Activated naive CD4-positive, alpha-beta T cell treated with anti-CD3 and anti-CD28 coated beads for 36 hours (primary cell): Measurements from ENCODE around the gene FAM98C. TPM values are rescaled to one million over a fixed set of nuclear protein-coding genes. Genes with fewer than 3 reads are reported as not detected.

ENCODE experiments used
- CTCF ChIA-PET: fragments of 350-600 bp; sonication (Branson Sonifier 250); formaldehyde crosslinking; loops from one replicate; lab custom pipeline; 2021; ENCODE audit warnings: antibody characterized with exemption; lab: Charles Lee
- DNase-seq: peaks from one replicate; pipeline ENCODE4 v3.0.0-alpha.2; 2020
- H3K27ac Mint-ChIP-seq: one replicate; pipeline ENCODE4 v1.8.0; 2021; ENCODE audit warnings: mild to moderate bottlenecking, mixed read lengths
- H3K27me3 Mint-ChIP-seq: one replicate; pipeline ENCODE4 v1.8.0; 2021; ENCODE audit warnings: low read depth, mixed read lengths
- H3K36me3 Mint-ChIP-seq: one replicate; pipeline ENCODE4 v1.8.0; 2021; ENCODE audit warnings: low read depth, mixed read lengths
- H3K4me1 Mint-ChIP-seq: one replicate; pipeline ENCODE4 v1.8.0; 2021; ENCODE audit warnings: low read depth, mixed read lengths
- H3K4me3 Mint-ChIP-seq: one replicate; pipeline ENCODE4 v1.8.0; 2021; ENCODE audit warnings: mild to moderate bottlenecking, moderate library complexity, mixed read lengths
- H3K9me3 Mint-ChIP-seq: one replicate; pipeline ENCODE4 v1.8.0; 2021; ENCODE audit warnings: mixed read lengths
- intact Hi-C: fragments of 100-400 bp; cut with micrococcal nuclease; formaldehyde crosslinking; loops from one replicate; pipeline ENCODE4 v1.15.1; 2023
- total RNA-seq, 2 experiments: library from RNA; stranded (reverse); gene quantifications; one replicate each; pipeline ENCODE4 v1.2.3, GENCODE V29; 2021

The FAM98C gene
- total RNA-seq, 2 experiments from 2014 or later: 21.5 to 27.0 TPM

DNA sequence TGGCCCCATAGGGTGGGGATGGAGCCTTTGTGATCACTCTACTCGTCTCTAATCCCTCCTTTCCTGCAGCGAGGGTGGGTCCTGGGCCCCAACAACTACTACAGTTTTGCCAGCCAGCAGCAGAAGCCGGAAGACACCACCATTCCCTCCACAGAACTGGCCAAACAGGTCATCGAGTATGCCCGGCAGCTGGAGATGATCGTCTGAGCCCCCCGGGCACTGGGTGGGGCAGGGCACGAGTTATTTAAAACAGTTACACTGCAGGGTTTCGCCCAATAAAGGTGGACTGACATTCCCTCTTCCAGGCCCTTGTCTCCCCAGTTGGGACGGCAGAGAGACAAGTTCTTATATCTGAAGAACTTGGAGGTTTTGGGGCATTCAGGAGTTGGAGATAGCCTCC, 19.7 kb upstream of the FAM98C start:
- no peak overlapping the region for H3K4me3 Mint-ChIP-seq
- H3K9me3 Mint-ChIP-seq: no peaks in the 10 kb centered on the region
- intact Hi-C loops: loop anchor here (10.0 kb wide), 1 partner anchor 478 kb away; the partner anchor contains the start of genes SIPA1L3 and WDR87
- peaks cover 57% of the 10 kb centered on the region for H3K36me3 Mint-ChIP-seq
- H3K27me3 Mint-ChIP-seq: peaks cover 7% of the 10 kb centered on the region
- H3K4me1 Mint-ChIP-seq: peaks cover 22% of the 10 kb centered on the region
- DNase-seq: no peak
- CTCF ChIA-PET: no interaction called here
- no peak overlapping the region for H3K27ac Mint-ChIP-seq

DNA sequence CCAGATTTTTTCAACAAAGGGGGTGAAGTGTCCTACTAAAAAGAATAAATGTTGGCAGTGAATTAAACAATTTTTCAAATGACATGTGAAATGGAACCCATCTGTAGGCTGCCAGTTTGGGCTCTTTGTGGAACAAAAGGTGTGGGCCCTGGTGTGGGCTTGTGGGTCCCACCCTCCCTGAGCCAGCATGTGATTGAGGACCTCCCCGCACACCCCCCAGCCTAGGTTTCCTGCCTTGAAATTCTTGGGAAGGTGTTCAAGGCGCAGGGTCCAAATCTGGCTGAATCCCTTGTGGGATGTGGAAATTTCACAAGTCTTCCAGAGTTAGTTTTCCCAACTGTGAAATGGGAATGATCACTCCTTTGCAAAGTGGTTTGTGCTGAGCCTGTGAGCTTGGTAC, 19.1 kb upstream of the FAM98C start:
- H3K4me3 Mint-ChIP-seq: no peak overlapping the region
- peaks cover 19% of the 10 kb centered on the region for H3K4me1 Mint-ChIP-seq
- no peaks in the 10 kb centered on the region for H3K9me3 Mint-ChIP-seq
- H3K36me3 Mint-ChIP-seq: peaks cover 52% of the 10 kb centered on the region
- no peak for DNase-seq
- H3K27me3 Mint-ChIP-seq: peaks cover 8% of the 10 kb centered on the region
- H3K27ac Mint-ChIP-seq: no peak overlapping the region
- intact Hi-C loops: loop anchor here (10.0 kb wide), 1 partner anchor 479 kb away; the partner anchor contains the start of genes SIPA1L3 and WDR87
- CTCF ChIA-PET: no interaction called here

DNA sequence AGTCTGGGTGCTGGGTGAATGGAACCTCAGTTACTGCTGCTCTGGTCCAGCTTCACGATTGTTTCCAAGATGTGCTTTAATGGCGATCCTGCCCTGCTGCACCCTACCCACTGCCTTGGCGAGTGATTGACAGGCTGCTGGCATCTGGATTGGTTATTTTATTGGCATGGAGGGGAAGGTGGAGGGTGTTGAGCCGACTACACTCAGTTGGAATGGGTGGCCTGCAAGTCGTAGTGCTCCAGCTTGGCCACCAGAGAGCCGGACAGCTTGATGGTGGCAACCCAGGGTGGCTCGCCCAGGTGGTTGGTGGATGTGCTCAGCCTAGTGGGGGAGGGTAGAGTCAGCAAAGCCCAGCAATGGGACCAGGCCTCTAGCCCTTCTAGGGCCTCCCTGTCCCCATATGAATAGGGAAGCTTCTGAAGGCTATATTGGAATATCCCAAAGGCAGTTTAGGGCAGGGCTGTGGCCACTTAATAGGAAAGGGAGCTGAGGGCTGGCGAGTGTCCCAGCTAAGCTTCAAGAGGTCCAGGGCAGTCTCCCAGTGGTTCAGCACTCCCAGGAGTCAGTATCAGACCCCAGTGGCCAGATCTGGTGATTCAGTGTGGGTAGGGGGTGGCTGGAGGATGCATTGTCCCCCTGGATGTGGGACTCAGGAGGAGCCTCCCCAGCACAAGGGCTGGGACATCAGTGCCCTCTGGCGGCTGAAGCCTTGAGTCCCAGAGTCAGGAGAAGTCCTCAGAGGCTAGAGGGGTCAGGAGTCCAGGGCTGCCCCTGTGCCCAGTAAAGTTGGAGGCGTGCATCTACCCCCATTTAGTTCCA, 18.5 kb upstream of the FAM98C start:
- Mint-ChIP-seq H3K4me3 (no peak overlapping the region), H3K4me1 (peaks cover 22% of the 10 kb centered on the region), H3K9me3 (no peaks in the 10 kb centered on the region), H3K27ac (no peak overlapping the region), H3K27me3 (peaks cover 10% of the 10 kb centered on the region), H3K36me3 (peaks cover 45% of the 10 kb centered on the region)
- CTCF ChIA-PET: interaction anchor here (1.1 kb wide), 1 partner anchor 19 kb away, joined by 4 read pairs; the partner anchor contains the start of gene FAM98C
- intact Hi-C loops: loop anchor here (10.0 kb wide), 1 partner anchor 480 kb away; the partner anchor contains the start of genes SIPA1L3 and WDR87
- DNase-seq: no peak

DNA sequence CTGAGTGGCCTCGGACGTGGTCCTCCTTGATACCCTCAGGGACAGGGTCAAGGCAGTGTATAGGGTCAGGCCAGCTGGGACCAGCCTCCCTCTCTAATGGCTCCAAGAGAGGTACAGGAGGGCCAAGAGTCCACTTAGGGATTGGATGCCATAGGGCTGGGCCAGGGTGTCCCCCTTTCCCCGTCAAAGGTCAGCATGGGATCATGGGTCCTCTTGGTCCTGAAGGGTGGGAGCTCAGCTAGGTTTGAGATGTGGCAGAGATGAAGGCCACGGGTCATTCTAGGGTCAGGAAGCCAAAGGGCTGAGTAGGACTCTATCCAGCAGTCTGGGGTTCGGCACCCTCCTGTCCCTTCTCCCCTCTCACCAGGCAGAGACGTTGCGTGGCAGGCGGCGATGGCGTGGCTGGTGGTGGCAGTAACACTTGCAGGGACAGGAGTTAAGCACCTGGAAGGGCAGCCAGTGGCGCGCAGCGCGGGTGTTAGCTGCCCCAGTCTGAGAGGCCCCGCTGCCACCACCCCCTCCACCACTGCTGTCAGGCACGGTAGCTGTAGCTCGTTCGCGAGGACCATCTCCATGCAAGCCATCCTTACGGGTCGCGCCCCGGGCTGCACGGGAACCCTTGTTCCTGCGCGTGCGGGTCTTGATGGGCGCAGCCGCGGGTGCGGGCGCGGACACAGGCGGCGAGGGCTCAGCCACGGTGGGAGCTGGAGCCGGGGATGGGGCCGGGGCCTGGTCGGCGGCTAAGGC, 17.7 kb upstream of the FAM98C start:
- no peak overlapping the region for H3K27ac Mint-ChIP-seq

DNA sequence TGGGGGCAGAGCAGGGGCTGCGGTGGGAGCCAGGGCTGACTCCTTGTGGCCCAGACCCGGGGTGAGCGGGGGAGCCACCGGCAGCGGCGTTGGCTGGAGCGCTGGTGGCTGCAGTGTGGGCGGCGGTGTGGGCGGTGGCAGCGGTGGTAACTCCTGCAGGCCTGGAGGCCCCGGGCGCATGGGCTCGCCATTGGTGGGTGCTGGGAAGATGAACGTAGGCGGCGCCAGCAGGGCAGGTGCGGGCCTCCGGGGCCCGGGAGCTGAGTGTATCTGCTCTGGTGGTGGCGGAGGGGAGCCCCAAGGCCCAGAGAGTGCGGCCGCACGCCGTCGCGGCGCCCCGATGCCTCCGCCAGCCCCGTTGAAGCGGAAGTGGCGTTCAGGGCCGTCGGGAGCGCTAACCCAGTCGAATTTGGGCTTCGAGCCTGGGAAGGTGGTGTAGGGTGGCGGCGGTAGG, 17.1 kb upstream of the FAM98C start:
- H3K27me3 Mint-ChIP-seq: peaks cover 16% of the 10 kb centered on the region
- peaks cover 22% of the 10 kb centered on the region for H3K4me1 Mint-ChIP-seq
- CTCF ChIA-PET: no interaction called here
- intact Hi-C loops: loop anchor here (10.0 kb wide), 1 partner anchor 481 kb away; the partner anchor contains the start of genes SIPA1L3 and WDR87
- no peak overlapping the region for H3K4me3 Mint-ChIP-seq
- no peak overlapping the region for H3K27ac Mint-ChIP-seq
- no peaks in the 10 kb centered on the region for H3K9me3 Mint-ChIP-seq
- H3K36me3 Mint-ChIP-seq: peaks cover 35% of the 10 kb centered on the region
- DNase-seq: peak; percentile 47

More for the DNA sequence above, 17.7 kb upstream of the FAM98C start:
- Mint-ChIP-seq H3K36me3 (peaks cover 39% of the 10 kb centered on the region), H3K4me1 (peaks cover 22% of the 10 kb centered on the region), H3K27me3 (peaks cover 16% of the 10 kb centered on the region), H3K4me3 (no peak overlapping the region), H3K9me3 (no peaks in the 10 kb centered on the region)
- intact Hi-C loops: loop anchor here (10.0 kb wide), 1 partner anchor 480 kb away; the partner anchor contains the start of genes SIPA1L3 and WDR87
- CTCF ChIA-PET: interaction anchor here (0.6 to 1.1 kb wide), 3 partner anchors 18 to 65 kb away, joined by 3 to 4 read pairs (median 3); partner anchors contain the start of gene FAM98C
- DNase-seq: no peak

DNA sequence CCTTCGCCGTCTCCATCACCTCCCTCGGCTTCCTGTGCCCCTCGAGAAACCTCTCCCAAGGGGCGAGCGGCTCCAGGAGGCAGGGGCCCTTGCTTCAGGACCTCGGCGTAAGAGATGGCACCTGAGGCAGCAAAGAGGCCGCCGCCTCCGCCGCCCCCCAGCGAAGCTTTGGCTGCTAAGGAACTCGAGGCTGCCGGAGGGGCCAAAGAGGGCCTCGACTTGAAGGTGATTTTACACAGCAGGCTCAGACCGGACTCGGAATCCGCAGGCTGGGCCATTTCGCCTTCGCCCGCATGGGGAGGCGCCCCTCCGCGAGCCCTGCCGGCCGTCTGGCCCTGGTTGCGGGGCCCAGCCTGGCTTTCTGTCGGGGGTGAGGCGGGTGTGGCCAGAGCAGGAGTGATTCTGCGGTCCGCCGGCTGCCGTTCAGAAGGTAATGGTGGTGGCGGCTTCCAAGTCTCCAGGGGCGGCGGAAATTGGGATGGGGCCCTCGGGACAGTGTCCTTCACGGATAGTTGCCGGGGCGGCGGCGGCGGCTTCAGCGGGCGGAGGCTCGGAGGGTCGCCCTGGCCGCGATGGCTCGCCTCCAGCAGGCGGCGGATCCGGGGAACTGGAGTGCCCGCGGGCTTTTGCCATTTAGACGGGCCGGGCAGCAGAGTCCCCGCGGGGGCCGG, 16.5 kb upstream of the FAM98C start:
- peaks cover 18% of the 10 kb centered on the region for H3K27me3 Mint-ChIP-seq
- H3K27ac Mint-ChIP-seq: no peak overlapping the region
- peaks cover 22% of the 10 kb centered on the region for H3K4me1 Mint-ChIP-seq
- no peaks in the 10 kb centered on the region for H3K9me3 Mint-ChIP-seq
- no peak overlapping the region for H3K4me3 Mint-ChIP-seq
- H3K36me3 Mint-ChIP-seq: peaks cover 30% of the 10 kb centered on the region
- DNase-seq: no peak
- CTCF ChIA-PET: no interaction called here
- intact Hi-C loops: loop anchor here (10.0 kb wide), 1 partner anchor 482 kb away; the partner anchor contains the start of genes SIPA1L3 and WDR87

DNA sequence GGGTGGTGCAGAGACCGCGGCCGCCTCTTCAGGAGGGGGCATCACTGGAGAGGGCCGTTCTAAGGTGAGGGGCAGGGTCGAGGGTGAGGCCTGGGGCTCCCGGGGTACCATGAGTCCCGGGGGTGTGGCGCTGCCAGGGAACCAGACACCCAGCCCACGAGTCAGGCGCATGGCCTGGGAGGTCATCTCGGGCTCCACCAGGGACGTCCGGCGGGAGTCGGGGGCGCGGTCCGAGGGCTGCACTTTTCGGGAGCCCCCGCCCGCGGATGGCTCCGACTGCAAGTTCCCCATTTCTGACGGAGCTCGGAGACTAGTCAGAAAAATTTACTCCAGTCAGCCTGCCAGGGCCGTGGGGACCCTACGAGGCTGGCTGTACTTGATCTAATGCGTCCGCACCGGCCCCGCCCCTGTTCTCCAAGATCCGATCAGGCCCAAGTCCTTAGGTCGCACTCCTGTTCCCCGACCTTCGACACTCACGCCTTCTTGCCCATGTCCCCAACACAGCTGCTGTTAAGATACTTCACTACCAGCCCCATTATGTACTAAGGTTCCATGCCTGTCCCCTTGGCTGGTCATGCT, 15.8 kb upstream of the FAM98C start:
- H3K36me3 Mint-ChIP-seq: peaks cover 24% of the 10 kb centered on the region

DNA sequence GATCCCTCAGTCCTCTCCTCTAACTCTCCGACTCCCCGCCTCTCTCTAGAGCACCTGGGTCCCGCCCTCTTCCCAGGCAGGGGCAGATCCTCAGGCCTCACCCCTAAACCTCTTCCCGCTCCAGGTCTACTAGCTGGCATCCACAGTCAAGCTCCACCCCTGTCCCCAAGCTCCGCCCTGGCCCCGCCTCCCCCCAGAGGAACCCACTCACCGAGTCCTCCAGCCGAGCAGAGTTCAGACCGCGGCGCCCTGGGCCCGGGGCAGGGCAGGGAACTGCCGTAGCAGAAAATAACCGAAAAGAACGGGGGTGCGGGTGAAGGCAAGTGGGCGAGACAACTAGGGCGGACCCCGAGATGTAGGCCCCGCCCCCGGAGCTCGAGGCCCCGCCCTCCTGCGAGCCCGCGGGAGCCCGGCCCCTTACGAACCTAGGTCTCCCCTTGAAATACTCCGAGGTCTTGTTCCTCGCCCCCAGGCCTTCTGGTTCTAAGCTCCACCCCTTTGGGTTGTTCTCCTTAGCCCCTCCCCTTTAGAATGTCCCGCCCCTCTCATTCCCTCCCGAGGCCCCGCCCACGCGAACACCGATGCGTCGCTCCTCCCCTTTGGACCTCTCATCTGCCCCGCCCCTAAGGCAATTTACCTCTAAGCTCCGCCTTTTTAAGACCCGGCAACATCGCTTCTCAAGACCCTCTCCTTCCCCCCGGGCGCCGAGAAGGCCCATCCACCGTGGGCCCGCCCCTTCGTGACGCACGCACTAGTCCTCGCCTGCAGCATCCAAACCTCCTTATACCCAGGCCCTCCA, 15.1 kb upstream of the FAM98C start, which contains the start of gene GGN:
Gene GGN (minus strand): TSS at position 485 of the 799 bp plus-strand sequence. CDS start 773 bp downstream, outside the sequence.
- H3K4me1 Mint-ChIP-seq: peaks cover 22% of the 10 kb centered on the region
- peak within 1 kb of the TSS; percentile 78 for H3K4me3 Mint-ChIP-seq
- DNase-seq: peak; percentile 87
- peaks cover 18% of the 10 kb centered on the region for H3K27me3 Mint-ChIP-seq
- intact Hi-C loops: loop anchor here (1.0 to 10.0 kb wide), 5 partner anchors 8 to 483 kb away; partner anchors contain the start of genes PSMD8, SIPA1L3 and WDR87
- H3K27ac Mint-ChIP-seq: no peak within 1 kb of the TSS
- CTCF ChIA-PET: interaction anchor here (0.6 to 1.2 kb wide), 2 partner anchors 13 to 15 kb away, joined by 3 to 4 read pairs; partner anchors contain the start of genes FAM98C and PSMD8
- H3K9me3 Mint-ChIP-seq: no peaks in the 10 kb centered on the region
- H3K36me3 Mint-ChIP-seq: peaks cover 18% of the 10 kb centered on the region

More for the DNA sequence above, 15.8 kb upstream of the FAM98C start:
- CTCF ChIA-PET: interaction anchor here (0.6 to 1.2 kb wide), 2 partner anchors 13 to 16 kb away, joined by 3 to 4 read pairs; partner anchors contain the start of genes FAM98C and PSMD8
- peak overlapping the region; percentile 78 for H3K4me3 Mint-ChIP-seq
- peaks cover 22% of the 10 kb centered on the region for H3K4me1 Mint-ChIP-seq
- H3K27ac Mint-ChIP-seq: no peak overlapping the region
- peaks cover 18% of the 10 kb centered on the region for H3K27me3 Mint-ChIP-seq
- intact Hi-C loops: loop anchor here (1.0 to 10.0 kb wide), 5 partner anchors 8 to 482 kb away; partner anchors contain the start of genes PSMD8, SIPA1L3 and WDR87
- DNase-seq: no peak
- no peaks in the 10 kb centered on the region for H3K9me3 Mint-ChIP-seq

DNA sequence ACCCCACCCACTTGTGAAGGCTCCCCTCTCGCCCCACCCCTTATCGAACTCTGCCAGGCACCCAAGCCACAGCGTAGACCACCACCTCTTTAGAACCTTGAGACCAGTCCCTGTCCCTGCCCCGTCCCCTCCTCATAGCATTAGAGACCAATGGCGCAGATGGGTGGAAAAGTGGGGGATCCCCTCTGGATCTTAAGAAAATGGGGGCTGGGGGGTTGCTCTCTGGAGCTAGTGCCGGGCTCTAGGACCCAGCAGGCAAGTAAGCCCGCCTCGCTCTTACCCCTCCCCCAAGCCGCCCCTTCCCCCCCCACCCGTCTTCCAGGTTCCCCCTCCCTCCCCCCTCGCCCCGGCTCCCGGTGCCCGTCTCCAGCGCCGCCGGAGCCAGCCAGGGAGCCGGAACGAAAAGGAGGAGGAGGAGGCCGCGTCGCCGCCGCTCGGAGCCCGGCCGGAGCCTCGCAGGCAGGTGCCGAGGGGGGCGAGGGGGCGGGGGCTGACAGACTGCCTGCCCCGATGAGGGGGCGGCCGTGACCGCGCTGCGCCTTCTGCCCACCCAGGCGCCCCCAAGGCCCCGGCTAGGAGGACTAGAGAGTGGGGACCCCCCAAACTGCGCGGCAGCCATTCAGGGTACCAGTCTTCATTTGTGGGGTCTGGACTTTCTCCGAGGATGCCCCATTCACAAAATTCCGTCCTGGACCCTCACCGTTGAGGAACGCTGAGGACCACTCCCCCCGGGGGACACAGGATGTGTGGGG, 14.4 kb upstream of the FAM98C start, which contains the start of gene SPRED3:
Gene SPRED3 (plus strand): TSS at position 349 of the 752 bp plus-strand sequence. CDS start 1,606 bp downstream, outside the sequence.
- intact Hi-C loops: loop anchor here (10.0 kb wide), 1 partner anchor 484 kb away; the partner anchor contains the start of genes SIPA1L3 and WDR87

More for the DNA sequence above, 14.4 kb upstream of the FAM98C start, which contains the start of gene SPRED3:
- H3K4me1 Mint-ChIP-seq: peaks cover 22% of the 10 kb centered on the region
- H3K36me3 Mint-ChIP-seq: peaks cover 11% of the 10 kb centered on the region
- H3K27ac Mint-ChIP-seq: no peak within 1 kb of the TSS
- peak within 1 kb of the TSS; percentile 78 for H3K4me3 Mint-ChIP-seq
- no peaks in the 10 kb centered on the region for H3K9me3 Mint-ChIP-seq
- peaks cover 18% of the 10 kb centered on the region for H3K27me3 Mint-ChIP-seq
- CTCF ChIA-PET: interaction anchor here (1.2 kb wide), 1 partner anchor 14 kb away, joined by 3 read pairs; the partner anchor contains the start of gene PSMD8
- no peak for DNase-seq
